Sigmoid colon (tissue), 4 donors: Measurements from ENCODE around the gene CEBPG.

Experiments
- EP300 ChIP-seq, 4 donors: sonication (generic); formaldehyde crosslinking; IDR thresholded peaks; one replicate each; pipeline ENCODE4 v1.6.1; 2017; ENCODE audit warnings: antibody characterized with exemption in 4 of 4
- POLR2A ChIP-seq, 2 donors: fragments of 450-650 bp; IDR thresholded peaks; one replicate each; pipeline ENCODE4 v1.6.1; 2016; ENCODE audit warnings: antibody characterized with exemption in 2 of 2, mild to moderate bottlenecking in 2 of 2, moderate library complexity in 2 of 2
- POLR2AphosphoS5 ChIP-seq, 4 donors: sonication (generic); formaldehyde crosslinking; IDR thresholded peaks; one replicate each; pipeline ENCODE4 v1.6.1; 2017; ENCODE audit warnings: antibody characterized with exemption in 4 of 4
- TF ChIP-seq, protein P1 (sequence below), 4 experiments: fragments of 450-650 bp in 3 of 4; fragments of 200-600 bp in 1 of 4; IDR thresholded peaks; one replicate each; pipeline ENCODE4 v1.5.1; 2016 to 2019; ENCODE audit warnings: antibody characterized with exemption in 4 of 4, mild to moderate bottlenecking in 3 of 4, moderate library complexity in 2 of 4

DNA sequence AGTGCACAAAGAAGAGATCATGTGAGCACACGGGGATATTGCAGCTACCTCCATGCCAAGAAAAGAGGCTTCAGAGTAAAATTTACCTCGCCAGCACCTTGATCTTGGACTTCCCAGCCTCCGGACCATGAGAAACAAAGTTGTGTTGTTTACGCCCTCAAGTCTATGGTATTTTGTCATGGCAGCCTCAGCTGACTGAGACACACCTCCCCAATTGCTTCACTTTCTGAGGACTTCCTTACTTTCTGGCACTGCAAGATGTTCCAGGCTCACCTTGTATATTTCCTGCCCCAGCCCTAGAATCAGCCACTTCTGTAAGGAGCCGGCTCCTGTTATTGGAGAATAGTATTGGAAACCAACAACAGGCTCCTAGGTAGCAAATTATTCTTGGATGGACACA lies 6.6 kb upstream of the CEBPG start:
- TF ChIP-seq POLR2A (IDR thresholded peaks at IDR 0.05) (no peak), EP300 (IDR thresholded peaks at IDR 0.05) (no peak), POLR2AphosphoS5 (IDR thresholded peaks at IDR 0.05) (no peak)
- TF ChIP-seq, protein P1, sequence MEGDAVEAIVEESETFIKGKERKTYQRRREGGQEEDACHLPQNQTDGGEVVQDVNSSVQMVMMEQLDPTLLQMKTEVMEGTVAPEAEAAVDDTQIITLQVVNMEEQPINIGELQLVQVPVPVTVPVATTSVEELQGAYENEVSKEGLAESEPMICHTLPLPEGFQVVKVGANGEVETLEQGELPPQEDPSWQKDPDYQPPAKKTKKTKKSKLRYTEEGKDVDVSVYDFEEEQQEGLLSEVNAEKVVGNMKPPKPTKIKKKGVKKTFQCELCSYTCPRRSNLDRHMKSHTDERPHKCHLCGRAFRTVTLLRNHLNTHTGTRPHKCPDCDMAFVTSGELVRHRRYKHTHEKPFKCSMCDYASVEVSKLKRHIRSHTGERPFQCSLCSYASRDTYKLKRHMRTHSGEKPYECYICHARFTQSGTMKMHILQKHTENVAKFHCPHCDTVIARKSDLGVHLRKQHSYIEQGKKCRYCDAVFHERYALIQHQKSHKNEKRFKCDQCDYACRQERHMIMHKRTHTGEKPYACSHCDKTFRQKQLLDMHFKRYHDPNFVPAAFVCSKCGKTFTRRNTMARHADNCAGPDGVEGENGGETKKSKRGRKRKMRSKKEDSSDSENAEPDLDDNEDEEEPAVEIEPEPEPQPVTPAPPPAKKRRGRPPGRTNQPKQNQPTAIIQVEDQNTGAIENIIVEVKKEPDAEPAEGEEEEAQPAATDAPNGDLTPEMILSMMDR (IDR thresholded peaks at IDR 0.05) = no peak
